GM11168 (cell line): ENCODE results near the gene C9orf43.
"Not testable (repeated sequence)": the region's sequence is repeated elsewhere in the genome, so short reads cannot be mapped to it uniquely, and the experiment has no call there.

Source experiments
- in situ Hi-C: fragments of 300-500 bp; cut with MboI; formaldehyde crosslinking; loops from one replicate; pipeline ENCODE4 v1.12.0; 2022; ENCODE audit warnings: low sequenced_read_pairs; ENCODE audit not compliant: unreplicated experiment

C9orf43 gene, protein sequence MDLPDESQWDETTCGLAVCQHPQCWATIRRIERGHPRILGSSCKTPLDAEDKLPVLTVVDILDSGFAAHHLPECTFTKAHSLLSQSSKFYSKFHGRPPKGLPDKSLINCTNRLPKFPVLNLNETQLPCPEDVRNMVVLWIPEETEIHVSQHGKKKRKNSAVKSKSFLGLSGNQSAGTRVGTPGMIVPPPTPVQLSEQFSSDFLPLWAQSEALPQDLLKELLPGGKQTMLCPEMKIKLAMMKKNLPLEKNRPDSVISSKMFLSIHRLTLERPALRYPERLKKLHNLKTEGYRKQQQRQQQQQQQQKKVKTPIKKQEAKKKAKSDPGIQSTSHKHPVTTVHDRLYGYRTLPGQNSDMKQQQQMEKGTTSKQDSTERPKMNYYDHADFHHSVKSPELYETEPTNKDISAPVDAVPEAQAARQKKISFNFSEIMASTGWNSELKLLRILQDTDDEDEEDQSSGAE

DNA sequence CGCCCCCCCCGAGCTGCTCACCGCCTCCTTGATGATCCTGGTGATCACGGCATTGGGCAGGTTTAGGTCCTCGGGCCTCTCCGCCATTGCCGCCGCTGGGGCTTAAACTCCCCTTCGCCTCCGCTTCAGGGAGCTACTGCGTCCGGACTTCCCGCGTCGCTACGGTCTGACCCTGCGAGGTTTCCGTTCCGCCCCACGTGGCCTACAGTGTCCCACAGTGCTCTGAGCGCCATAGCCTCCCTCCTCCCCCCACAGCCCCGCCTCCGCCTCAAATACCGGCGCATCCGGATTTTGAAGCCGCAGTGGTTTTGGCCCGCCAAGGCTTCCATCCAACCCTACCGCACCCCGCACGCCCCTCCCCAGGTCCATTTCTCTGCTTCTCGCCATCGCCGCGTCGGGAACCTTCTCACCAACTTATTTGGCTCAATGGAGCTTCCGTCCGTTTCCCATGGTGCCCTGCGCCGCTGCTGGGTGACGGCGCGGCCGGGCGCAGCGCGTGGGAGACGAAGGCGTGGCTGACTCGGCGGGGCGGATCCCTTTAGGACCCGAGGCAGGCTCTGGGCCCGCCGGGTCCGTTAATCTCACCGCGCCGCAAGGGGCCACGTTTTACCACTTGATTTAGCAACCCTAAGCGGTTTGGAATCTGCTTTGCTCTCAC is at the start of gene C9orf43, which contains the start of gene POLE3:
C9orf43 (plus strand) TSS at position 541 of the 658 bp plus-strand sequence. CDS start 2,747 bp downstream, outside the sequence.
POLE3 (minus strand) TSS at position 469 of the 658 bp plus-strand sequence; CDS start at position 87, 382 bp downstream.
- in situ Hi-C loops = no loop called here

DNA sequence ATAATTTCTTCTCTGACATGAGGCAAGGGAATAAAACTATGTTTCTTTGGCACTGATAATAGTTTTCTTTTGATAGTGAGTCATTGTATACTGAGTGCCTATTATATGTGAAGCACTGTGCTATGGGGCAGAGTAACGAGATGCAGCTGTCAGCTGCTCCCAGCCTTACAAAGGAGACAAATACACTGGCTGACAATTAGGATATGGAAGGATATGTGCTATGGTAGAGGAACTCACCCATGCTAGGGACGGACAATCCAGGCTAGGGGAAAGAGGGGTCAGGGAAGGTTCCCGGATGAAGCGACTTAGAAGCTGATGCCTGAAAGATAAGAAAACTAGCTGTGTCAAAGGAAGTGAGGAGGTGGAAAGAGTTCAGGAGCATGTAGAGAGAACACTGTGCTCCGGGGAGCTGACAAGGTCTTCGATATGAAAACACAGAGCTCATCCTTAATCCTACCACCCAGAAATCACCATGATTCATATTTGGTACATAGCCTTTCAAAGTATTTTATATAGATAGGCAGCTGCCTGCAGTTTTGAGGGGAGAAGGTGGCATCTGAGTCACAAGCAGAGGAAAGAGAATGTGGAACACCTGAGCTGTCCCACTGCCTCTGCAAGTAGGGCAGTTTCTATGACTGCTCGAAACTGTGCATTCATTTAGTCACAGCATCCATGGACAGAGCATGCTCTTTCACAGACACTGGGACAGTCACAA is 49.1 kb upstream of the C9orf43 start:
- in situ Hi-C loops = no loop called here

DNA sequence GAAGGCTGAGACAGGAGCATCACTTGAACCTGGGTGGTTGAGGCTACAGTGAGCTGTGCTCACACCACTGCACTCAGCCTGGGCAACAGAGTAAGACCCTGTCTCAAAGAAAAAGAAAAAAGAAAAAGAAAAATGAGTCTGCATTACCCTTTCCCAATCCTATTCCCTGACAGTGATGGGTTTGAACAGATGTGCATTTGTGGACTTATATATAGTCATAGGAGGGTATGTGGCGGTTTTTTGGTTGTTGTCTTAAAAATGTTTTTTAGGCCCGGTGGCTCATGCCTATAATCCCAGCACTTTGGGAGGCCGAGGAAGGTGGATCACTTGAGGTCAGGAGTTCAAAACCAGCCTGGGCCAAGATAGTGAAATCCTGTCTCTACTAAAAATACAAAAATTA is 47.2 kb upstream of the C9orf43 start:
- in situ Hi-C loops = no loop called here

DNA sequence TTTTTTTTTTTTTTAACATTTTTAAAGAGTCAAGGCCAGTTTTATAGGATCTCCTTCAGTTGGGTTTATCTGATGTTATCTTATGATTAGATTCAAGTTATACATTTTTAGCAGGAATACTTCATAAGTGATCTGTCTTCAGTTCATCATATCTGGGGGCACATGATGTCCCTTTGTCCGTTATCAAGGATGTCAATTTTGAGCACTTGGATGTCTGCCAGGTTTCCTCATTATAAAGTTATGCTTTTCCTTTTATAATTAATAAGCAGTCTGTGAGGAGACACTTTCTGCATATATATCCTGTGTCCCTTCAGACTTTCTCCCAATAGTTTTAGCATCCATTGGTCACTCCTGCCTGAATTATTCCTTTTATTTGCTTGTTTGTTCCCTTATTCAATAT is 45.6 kb upstream of the C9orf43 start:
- in situ Hi-C loops = no loop called here

DNA sequence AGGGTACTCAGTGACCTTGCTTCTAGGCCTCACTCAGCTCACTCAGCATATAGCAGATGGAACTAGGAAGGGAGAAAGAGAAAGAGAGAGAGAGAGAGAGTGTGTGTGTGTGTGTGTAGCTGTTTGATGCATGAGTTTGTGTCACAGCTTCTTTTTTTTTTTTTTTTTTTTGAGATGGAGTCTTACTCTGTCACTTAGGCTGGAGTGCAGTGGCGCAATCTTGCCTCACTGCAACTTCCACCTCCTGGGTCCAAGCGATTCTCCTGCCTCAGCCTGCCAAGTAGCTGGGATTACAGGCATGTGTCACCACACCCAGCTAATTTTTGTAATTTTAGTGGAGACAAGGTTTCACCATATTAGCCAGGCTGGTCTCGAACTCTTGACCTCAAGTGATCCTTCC is 44.9 kb upstream of the C9orf43 start:
- in situ Hi-C loops = not testable (repeated sequence)

DNA sequence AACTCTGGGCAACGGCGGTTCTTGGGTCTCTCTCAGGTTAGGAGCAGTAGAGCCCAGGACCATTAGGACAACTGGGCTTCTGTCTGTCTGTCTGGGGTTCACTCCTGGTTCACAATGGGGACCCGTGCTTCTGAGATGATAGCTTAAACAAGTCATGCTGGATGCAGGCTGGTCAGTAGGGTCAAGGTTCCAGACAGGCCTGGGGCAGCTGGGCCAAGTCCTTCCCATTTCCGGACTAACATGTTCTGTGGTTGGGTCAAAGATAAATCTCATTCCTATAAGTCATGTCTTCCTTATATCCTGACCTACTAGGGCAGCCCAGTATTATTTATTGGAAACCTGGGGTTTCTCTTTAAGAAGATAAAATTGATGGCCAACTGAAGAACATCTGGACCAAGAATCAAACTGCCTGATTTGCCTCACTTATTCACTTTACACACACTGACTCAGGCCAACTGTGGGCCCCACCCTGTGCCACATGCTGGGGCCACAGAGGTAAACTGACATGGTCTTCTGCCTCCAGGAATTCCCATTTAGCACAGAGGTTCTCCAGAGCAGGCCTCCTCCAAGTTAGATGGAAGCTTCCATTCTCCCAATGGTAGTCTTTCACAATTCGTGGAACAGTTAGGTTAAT is 42.1 kb upstream of the C9orf43 start:
- in situ Hi-C loops = no loop called here

DNA sequence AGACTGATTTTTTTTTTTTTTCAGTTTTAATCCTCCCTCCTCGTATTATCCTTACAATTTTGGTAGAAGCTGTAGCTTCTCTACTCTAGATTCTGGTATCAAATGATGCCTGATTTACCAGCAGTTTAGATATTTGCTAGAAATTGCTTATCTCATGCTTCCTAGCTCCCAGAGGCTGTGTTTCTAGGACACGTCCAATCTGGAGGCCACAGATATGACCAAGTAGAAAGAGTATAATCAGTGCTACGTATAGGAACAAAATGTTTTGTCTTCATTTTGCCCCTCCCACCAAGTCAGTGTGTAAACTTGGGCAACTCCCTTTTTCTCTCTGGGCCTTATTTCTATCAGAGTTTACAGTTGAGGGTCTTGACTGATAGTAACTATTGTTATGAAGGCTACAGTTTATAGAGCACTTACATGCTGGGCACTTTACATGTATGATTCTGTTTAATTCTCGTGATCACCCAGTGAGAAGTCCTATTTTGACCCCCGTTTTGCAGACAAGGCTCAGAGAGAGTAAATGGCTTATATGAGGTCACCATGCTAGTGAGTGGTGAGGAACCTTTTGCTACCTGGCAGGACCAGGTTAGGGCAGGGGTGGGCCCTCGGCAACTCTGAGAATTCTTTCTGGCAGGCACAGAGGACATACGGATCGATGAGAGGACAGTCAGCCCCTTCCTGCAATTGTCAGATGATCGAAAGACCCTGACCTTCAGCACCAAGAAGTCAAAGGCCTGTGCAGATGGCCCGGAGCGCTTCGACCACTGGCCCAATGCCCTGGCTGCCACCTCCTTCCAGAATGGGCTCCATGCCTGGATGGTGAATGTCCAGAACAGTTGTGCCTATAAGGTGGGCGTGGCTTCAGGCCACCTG is 41.3 kb upstream of the C9orf43 start:
- in situ Hi-C loops = no loop called here

DNA sequence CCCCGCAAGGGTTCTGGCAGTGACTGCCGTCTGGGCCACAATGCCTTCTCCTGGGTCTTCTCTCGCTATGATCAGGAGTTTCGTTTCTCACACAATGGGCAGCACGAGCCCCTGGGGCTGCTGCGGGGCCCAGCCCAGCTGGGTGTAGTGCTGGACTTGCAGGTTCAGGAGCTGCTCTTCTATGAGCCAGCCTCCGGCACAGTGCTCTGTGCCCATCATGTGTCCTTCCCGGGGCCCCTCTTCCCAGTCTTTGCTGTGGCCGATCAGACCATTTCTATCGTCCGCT is 40.7 kb upstream of the C9orf43 start:
- in situ Hi-C loops = no loop called here

DNA sequence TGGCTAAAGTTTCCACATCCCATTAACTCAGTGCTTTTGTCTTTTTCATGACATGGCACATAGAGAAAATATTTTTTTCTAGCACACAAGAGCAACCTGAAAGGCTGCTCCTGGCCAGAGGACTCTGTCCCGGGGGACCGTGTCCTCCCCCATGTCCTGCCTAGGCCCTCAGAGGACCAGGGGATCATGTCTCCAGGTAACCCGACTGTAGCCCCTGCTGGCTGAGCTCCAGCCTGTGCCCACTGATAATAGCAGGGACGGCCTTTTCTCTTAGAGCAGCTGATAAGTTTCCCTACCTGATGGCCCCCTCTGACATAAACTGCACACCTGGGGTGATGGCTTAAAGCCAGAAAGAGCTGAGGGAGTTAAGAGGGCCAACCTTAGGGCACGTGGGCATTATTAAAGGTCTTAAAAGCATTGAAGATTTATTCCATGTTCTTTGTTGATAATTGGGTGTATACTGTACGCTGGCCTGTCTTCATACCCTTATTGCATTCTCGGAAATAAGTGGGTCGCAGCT is 39.7 kb upstream of the C9orf43 start:
- in situ Hi-C loops = no loop called here

DNA sequence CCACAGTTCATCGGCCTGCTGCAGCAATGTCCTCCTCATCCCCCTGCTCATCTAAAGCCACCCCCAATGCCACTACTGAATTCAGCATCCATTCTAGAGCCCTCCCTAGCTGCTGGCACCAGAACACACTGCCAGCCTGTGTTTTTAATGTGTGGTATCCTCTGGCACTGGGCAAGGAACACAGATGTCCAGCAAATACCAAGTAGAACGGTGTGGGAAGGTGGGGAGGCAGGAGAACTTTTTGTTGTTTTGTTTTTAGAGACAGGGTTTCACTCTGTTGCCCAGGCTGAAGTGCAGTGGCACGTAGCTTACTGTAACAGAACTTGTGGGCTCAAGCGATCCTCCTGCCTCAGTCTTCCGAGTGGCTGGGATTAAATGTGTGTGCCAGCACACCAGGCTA is 38.5 kb upstream of the C9orf43 start:
- in situ Hi-C loops = no loop called here

DNA sequence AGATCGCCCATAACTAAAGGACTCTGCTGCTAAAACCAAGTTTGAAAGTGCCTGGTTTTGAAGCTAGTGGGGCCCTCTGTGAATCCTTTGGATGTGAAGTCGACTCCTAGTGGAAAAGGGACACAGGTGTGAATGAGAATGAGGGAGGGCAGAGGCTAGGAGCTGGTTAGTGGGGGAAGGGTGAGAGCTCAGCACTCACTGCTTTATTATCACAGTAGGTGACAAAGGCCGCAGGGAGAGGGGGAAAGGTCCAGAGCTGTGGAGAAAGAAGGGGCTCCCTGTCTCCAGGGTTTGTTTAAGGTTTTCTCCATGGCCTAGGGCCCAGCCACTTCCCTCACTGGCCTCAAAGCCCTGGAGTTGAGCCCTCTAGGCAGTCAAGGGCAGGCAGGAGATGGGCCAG is 37.3 kb upstream of the C9orf43 start:
- in situ Hi-C loops = no loop called here

DNA sequence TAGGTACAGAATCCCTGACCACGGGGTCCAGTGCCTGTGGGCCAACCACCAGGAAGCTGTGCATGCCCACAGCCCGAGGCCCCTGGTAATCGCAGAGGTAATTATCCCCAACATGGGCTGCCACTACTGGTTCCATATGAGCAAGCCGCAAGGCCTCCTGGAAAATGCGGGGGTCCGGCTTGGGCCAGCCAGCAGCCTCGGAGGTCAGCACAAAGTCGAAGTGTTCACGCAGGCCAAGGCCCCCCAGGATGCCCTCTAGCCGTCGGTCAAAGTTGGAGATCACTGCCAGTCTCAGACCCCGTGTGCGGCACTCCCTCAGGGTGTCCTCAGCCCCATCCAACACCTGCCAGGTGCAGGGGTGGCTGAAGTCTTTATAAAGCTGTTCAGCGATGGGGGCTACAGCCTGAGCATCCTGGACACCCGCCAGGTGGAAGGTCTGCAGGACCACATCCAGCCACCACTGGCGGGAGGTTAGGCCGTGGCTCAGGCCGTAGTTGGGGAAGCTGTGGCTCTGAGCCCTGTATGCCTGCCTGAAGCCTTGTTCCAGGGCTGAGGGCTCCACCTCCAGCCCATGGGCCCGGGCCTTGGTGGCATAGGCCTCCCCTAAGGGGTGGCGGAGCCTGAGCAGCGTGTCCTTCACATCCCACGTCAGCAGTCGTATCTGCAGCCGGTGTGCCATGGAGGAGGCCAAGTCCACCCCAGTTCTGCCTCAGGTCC is 36.7 kb upstream of the C9orf43 start:
- in situ Hi-C loops = no loop called here

DNA sequence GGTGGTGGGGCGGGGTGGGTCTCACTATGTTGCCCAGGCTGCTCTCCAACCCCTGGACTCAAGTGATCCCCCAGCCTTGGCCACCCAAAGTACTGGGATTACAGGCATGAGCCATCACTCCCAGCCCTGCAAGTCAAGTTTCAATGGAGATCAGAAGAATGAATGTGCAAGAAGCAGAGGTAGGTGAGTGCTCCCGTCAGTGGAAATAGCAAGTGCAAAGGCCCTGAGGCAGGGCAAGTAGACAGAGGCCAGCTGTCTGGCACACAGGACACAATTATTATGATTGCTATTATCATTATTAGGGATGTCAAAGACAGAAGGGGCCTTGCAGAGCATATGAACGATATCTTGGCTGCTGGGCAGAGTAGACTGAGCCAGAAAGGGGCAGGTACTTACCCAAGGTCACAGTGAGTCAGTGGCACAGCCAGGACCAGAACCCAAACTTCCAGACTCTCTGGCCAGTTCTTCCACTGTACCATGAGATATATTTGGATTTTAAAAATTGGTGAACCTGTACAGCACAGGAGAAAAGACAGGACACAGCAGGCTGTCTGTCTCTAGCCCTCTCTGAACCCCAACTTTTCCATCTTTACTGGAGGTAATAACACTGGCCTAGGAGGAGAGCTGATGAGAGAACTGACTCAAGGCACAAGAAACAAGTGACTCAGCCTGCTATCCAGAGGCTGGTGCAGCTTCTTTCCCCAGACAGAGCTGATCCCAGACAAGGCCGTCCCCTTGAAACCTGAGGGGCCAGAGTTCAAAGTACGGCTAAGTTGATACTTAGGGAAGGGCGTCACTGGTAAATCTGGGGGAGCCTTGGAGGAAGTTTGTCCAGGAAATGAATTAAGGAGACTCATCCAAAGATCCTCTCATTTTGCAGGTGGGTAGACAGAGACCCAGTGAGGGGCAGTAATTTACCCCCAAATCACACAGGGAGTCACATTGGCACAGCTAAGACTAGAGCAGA is 35.2 kb upstream of the C9orf43 start:
- in situ Hi-C loops = no loop called here

DNA sequence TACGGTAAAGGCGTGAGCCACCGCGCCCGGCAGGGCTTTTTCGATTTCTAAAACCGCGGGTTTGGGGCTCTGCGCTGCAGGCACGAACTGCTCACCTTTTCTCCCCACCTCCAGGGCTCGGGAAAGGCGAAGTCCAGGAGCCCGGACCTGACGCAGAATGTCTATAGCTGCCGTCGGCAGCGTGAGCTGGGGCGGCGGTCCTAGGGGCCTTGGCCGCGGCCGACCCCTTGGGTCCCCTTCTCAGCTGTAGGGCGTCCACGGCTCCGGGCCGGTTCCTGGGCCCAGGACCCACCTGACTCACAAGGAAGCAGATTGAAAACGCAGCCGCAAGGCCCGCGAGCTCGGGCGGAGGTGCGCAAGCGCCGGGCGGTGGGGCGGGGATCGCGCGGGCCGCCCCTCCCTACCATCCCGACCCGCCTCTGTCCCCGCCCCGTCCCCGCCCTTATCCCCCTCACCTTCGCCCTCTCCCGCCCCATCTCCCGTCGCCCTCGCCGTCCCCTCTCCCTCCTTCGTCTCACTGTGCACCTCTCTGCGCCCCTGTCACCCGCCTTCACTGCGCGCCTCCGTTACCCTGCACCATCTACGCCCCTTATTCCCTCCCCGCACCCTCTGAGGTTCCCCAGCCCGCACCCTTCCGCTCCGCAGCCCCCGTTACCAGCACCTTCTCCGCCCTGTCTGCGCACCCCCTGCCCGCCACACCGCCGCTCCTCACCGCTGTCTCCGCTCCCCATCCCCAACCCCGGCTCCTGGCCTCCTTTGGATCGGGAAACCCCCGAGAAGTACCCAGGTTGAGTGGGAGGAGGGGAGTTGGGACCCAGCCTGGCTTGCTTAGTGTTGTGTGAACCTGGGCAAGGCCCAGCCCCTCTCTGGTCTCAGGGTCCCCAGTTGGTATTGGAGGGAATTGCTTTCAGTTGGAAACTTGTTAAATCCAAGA is 33.6 kb upstream of the C9orf43 start, which contains the start of gene HDHD3:
HDHD3 (minus strand) TSS at position 353 of the 934 bp plus-strand sequence. CDS start 2,632 bp downstream, outside the sequence.
- in situ Hi-C loops = no loop called here

DNA sequence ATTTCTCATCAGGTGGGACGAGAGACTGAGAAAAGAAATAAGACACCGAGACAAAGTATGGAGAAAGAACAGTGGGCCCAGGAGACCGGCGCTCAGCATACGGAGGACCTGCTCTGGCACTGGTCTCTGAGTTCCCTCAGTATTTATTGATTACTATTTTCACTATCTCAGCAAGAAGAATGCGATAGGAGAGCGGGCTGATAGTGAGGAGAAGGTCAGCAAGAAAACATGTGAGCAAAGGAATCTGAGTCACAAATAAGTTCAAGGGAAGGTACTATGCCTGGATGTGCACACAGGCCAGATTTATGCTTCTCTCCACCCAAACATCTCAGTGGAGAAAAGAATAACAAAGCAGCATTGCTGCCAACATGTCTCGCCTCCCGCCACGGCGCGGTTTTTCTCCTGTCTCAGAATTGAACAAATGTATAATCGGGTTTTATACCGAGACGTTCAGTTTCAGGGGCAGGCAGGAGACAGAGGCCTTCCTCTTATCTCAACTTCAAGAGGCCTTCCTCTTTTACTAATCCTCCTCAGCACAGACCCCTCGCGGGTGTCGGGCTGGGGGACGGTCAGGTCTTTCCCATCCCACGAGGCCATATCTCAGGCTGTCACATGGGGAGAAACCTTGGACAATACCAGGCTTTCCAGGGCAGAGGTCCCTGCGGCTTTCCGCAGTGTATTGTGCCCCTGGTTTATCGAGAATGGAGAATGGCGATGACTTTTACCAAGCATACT is 31.3 kb upstream of the C9orf43 start:
- in situ Hi-C loops = not testable (repeated sequence)

DNA sequence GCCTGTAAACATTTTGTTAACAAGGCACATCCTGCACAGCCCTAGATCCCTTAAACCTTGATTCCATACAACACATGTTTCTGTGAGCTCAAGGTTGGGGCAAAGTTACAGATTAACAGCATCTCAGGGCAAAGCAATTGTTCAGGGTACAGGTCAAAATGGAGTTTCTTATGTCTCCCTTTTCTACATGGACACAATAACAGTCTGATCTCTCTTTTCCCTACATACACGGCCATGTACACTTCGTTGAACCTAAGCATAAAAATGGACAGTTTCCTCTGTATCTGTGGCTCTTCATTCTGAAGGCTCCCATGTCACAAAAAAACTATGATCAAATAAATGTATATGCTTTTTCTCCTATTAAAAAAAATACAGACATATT is 30.7 kb upstream of the C9orf43 start:
- in situ Hi-C loops = not testable (repeated sequence)
